GM12874 (cell line): ENCODE measurements around the gene LSM3.

Experiments
- CTCF ChIP-seq: IDR thresholded peaks from 2 replicates; pipeline ENCODE4 v1.5.1; 2011; ENCODE audit warnings: low read depth, mild to moderate bottlenecking, control low read depth, low read length, moderate library complexity; ENCODE audit not compliant: insufficient read depth

LSM3 gene

GRCh38 chr3:14231998-14232501, 53.4 kb downstream of the LSM3 start:
- TF ChIP-seq CTCF = no peak

- TF ChIP-seq CTCF = no peak
These were observed 55.8 kb downstream of the LSM3 start for GRCh38 chr3:14234251-14235002.

GRCh38 chr3:14235003-14235911, 56.6 kb downstream of the LSM3 start:
- no peak for TF ChIP-seq CTCF

- TF ChIP-seq CTCF = no peak
These were observed 57.3 kb downstream of the LSM3 start for GRCh38 chr3:14235912-14236295.

- TF ChIP-seq CTCF = no peak
These were observed 58.3 kb downstream of the LSM3 start for GRCh38 chr3:14236902-14237301.

- TF ChIP-seq CTCF = no peak
These were observed 58.8 kb downstream of the LSM3 start for GRCh38 chr3:14237457-14237856.

- TF ChIP-seq CTCF = no peak
These were observed 59.7 kb downstream of the LSM3 start for GRCh38 chr3:14238356-14238755.
